Uterus (tissue), 4 donors: ENCODE measurements around the gene PACC1. TPM values are rescaled to one million over a fixed set of nuclear protein-coding genes. Genes with fewer than 3 reads are reported as not detected.

Experiments
- DNase-seq, 2 donors: peaks; one replicate each; pipeline ENCODE4 v3.0.0-alpha.2; 2019 to 2020
- H3K27ac ChIP-seq, 2 donors: fragments of 200-600 bp; sonication (generic); 1 replicate in 1 of 2; 2 replicates in 1 of 2; pipeline ENCODE4 v1.5.1; 2016 to 2018
- H3K27me3 ChIP-seq, 2 donors: fragments of 200-600 bp; sonication (generic); one replicate each; pipeline ENCODE4 v1.5.1; 2018 to 2019; ENCODE audit warnings: control low read depth in 1 of 2
- H3K36me3 ChIP-seq, 2 donors: fragments of 200-600 bp; sonication (generic); one replicate each; pipeline ENCODE4 v1.5.1; 2019; ENCODE audit warnings: control low read depth in 1 of 2
- H3K4me1 ChIP-seq, 2 donors: fragments of 200-600 bp; sonication (generic); one replicate each; pipeline ENCODE4 v1.5.1; 2018 to 2019; ENCODE audit warnings: control low read depth in 1 of 2
- H3K4me3 ChIP-seq, 2 donors: fragments of 200-600 bp; sonication (generic); 1 replicate in 1 of 2; 2 replicates in 1 of 2; pipeline ENCODE4 v1.5.1; 2018 to 2019; ENCODE audit warnings: mild to moderate bottlenecking in 1 of 2
- H3K9me3 ChIP-seq, 2 donors: fragments of 200-600 bp; sonication (generic); one replicate each; pipeline ENCODE4 v1.5.1; 2019; ENCODE audit warnings: control low read depth in 1 of 2
- CTCF ChIP-seq, 4 experiments: fragments of 200-600 bp in 2 of 4; fragments of 450-650 bp in 2 of 4; sonication (generic) in 2 of 4; IDR thresholded peaks; one replicate each; pipeline ENCODE4 v1.5.1; 2016 to 2019; ENCODE audit warnings: antibody characterized with exemption in 4 of 4, mild to moderate bottlenecking in 2 of 4, moderate library complexity in 1 of 4
- POLR2A ChIP-seq, 2 donors: fragments of 450-650 bp; IDR thresholded peaks; one replicate each; pipeline ENCODE4 v1.6.1; 2016; ENCODE audit warnings: antibody characterized with exemption in 2 of 2, mild to moderate bottlenecking in 1 of 2, moderate library complexity in 1 of 2
- intact Hi-C: fragments of 100-400 bp; cut with DNase I; formaldehyde crosslinking; loops from one replicate; pipeline ENCODE4 v1.15.1; 2023; ENCODE audit warnings: low total_unique reads
- total RNA-seq, 4 donors: library from RNA; depleted of rRNA in 3 of 4; stranded (reverse); fragments of >200 nt in 3 of 4; gene quantifications; one replicate each; pipeline versions ENCODE4 v1.1.0 to v1.2.4, GENCODE V29; 2014 to 2023
- donor health status: DM: yes; HTN: yes; CAD: no.

The PACC1 gene
- total RNA-seq, 4 donors from 2014 or later: 1.5 to 10.9 (median 7.2) TPM

GRCh38 chr1:212412374-212412773 lies 2.3 kb downstream of the PACC1 start:
- Histone ChIP-seq H3K9me3 (no peaks in the 10 kb centered on the region), H3K4me1 (no peaks in the 10 kb centered on the region), H3K27ac (no peak overlapping the region), H3K27me3 (no peaks in the 10 kb centered on the region), H3K4me3 (no peak overlapping the region), H3K36me3 (no peaks in the 10 kb centered on the region)
- TF ChIP-seq CTCF (IDR thresholded peaks at IDR 0.05) (no peak), POLR2A (IDR thresholded peaks at IDR 0.05) (no peak)
- intact Hi-C loops: no loop called here
- no peak for DNase-seq

GRCh38 chr1:212410231-212410820 lies 4.4 kb downstream of the PACC1 start:
- DNase-seq: no peak
- intact Hi-C loops: no loop called here
- Histone ChIP-seq H3K9me3 (no peaks in the 10 kb centered on the region), H3K27ac (no peak overlapping the region), H3K36me3 (no peaks in the 10 kb centered on the region), H3K4me3 (no peak overlapping the region), H3K27me3 (no peaks in the 10 kb centered on the region), H3K4me1 (no peaks in the 10 kb centered on the region)
- TF ChIP-seq POLR2A (IDR thresholded peaks at IDR 0.05) (no peak), CTCF (IDR thresholded peaks at IDR 0.05) (no peak)

GRCh38 chr1:212402666-212403321 lies 11.9 kb downstream of the PACC1 start:
- Histone ChIP-seq H3K4me3 (no peak overlapping the region), H3K36me3 (no peaks in the 10 kb centered on the region), H3K27ac (no peak overlapping the region), H3K9me3 (no peaks in the 10 kb centered on the region), H3K27me3 (no peaks in the 10 kb centered on the region), H3K4me1 (no peaks in the 10 kb centered on the region)
- intact Hi-C loops: no loop called here
- DNase-seq: no peak
- no peak for TF ChIP-seq CTCF (IDR thresholded peaks at IDR 0.05)
- no peak for TF ChIP-seq POLR2A (IDR thresholded peaks at IDR 0.05)

GRCh38 chr1:212401838-212402582 lies 12.7 kb downstream of the PACC1 start:
- Histone ChIP-seq H3K27ac (no peak overlapping the region), H3K9me3 (peaks cover 0 to 1% of the 10 kb centered on the region in 2 donors), H3K27me3 (no peaks in the 10 kb centered on the region)

More at GRCh38 chr1:212401838-212402582, 12.7 kb downstream of the PACC1 start:
- Histone ChIP-seq H3K4me3 (no peak overlapping the region), H3K36me3 (no peaks in the 10 kb centered on the region), H3K4me1 (no peaks in the 10 kb centered on the region)
- no peak for DNase-seq
- intact Hi-C loops: no loop called here
- TF ChIP-seq CTCF (IDR thresholded peaks at IDR 0.05) (no peak), POLR2A (IDR thresholded peaks at IDR 0.05) (no peak)
